GM19043 (cell line): Measurements from ENCODE around the gene CATSPER4.

Experiments
- ATAC-seq: cut with Tn5 transposase; IDR thresholded peaks from one replicate; pipeline ENCODE4 v1.9.1; 2021; ENCODE audit warnings: low read depth; ENCODE audit not compliant: unreplicated experiment

CATSPER4 gene

DNA sequence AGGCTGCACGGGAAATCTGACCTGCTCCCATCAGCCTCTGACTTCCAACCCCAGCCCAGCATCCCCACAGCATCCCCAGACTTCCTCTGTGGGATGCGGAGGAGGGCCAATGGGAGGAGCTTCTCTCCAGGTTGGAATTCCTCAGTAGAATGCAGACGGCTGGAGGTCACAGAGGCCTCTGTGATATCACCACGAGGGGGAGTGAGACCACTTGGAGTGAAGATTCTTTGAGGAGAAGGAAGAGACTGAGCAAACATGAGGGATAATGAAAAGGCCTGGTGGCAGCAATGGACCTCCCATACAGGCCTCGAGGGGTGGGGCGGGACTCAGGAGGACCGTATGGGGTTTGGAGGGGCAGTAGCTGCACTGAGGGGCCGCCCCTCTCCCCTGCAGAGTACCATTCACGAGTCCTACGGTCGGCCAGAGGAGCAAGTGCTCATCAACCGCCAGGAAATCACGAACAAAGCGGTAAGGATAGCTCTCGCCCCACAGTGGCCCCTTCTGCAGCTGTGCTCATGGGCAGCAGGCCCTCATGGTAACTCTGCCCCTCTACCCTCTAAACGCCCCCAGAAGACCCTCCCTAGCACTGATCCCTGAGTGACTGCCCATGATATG, at the start of gene CATSPER4:
Gene CATSPER4, plus strand, starts transcription at position 230 of the 615 bp plus-strand sequence. Its CDS starts 26 bp downstream, at position 256.
- ATAC-seq, result no peak

DNA sequence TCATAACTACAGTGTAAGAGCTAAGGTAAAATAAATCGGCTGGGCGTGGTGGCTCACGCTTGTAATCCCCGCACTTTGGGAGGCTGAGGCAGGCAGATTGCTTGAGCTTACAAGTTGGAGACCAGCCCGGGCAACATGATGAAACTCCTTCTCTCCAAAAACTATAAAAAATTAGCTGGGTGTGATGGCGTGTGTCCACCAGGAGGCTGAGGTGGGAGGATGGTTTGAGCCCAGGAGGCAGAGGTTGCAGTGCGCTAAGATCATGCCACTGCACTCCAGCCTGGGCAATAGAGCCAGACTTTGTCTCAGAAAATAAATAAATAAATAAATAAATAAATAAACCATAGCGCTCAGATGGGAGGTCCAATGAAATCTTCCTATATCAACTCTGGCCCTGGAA, 48.2 kb upstream of the CATSPER4 start:
- ATAC-seq, result no peak

DNA sequence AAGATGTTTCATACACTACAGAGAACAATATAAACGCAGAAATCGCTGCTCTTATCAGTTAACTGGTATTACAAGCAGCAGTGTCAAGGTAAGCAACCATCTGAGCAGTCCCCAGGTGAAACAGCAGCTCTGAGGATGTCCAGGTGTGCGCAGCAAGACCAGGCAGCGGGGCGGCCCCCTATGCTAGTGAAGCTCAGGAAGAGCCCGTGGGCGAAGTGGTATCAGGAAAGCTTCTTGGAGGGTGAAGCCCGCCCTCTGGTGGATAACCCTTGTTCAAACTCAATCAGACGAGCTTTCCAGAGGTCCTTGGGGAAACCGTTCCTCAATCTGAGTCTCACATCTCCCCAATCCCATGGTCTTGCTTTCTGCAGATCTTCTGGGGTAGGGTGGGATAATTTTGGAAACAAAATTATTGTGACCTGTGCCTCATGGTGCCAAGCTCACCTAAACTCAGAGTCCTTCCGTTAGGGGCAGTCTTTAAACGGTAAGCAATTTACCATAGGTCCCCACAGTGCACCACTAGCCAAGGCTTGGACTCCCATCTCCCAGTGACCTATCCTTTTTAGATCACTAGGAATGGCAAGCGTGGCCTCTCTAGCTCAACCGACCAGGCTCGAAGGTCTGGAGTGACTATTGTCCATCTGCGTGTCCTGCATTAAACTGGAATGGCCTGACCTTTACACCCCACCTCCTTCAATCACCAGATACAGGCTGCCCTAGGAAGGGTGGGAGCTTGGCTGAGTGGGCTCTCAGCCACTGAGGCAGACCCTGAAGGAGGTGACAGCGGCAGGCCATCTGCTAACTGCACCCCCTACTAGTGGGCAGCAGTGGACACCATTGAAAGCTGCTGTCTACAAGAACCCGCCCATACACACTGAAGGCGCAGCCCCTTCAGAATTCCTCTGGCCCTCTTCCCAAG, 45.1 kb upstream of the CATSPER4 start:
- ATAC-seq, result no peak

DNA sequence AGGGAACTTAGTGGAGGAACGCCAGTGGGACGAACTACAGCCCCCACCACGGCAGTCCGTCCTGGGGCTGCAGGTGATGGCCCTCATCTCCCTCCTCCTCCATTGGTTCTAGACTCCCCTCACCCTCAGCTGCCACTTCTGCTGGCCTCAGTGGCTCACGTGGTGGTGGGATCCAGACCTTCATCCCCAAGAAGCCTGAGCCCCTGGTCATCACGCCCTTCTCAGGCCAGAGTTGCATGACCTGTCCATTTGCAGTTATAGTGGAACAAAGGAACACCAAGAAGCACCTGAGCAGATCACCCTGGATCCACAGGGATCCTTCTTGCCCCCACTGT, 44.5 kb upstream of the CATSPER4 start:
- no peak for ATAC-seq

DNA sequence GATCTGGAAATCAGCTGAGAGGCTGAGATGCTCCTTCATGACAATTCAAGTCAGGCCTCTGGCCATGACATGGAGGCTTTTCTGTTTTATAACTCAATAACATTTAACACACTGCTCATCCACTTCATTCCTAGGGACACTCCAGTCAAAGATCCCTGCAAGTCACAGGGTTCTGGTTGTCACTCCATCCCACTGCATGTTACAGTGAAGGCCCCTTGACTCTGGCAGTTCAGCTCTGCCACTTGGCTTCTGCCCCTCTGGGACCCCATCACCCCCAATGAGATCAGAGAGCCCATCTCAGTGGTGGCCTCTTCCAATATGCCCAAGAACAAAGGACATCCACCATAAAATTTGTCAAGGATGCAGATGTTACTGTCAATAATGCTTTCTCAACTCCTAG, 41.5 kb upstream of the CATSPER4 start:
- no peak for ATAC-seq

DNA sequence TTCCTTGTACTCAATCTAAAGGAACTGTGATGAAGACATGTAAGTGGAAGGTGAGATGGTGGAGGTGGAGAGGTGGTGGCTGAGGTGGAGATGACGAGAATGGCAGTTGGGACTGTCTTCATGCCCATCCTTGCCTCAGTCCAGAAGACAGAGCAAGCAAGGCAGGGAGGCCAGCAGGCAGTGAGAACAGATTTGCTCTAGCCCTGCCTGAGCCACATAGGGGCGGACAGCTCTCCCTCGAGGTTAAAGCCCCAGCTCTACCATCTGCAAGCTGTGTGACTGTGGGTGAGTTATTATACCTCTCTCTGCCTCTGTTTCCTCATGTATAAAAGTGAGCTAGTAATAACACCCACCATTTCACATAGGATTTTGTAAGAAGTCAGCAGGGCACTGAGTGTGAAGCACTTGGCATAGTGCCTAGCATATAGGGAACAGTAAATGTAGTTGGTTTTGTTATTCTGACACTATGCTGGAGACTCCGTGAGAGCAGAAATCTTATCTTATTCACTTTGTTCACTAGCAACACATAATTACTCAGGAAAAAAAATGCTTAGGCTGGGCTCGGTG, 36.4 kb upstream of the CATSPER4 start:
- no peak for ATAC-seq

DNA sequence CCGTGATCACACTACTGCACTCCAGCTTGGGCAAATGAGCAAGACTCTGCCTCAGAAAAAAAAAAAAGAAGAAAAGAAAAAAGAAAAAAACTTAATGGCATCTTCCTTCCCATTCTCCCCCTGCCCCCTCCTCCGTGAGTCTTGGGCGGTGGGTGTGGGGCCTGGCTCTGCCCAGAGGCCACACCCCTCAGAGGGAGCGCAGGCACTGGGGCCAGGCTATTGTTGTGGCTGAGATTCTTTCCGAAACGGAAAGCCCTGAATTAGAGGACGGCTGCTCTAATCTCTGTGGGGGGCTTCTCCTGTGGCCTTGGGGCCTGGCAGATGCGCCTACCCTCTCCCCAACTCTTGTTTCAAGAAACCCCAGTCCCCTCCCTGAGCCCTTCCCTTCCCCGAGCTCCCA, 35.7 kb upstream of the CATSPER4 start:
- ATAC-seq, result no peak

DNA sequence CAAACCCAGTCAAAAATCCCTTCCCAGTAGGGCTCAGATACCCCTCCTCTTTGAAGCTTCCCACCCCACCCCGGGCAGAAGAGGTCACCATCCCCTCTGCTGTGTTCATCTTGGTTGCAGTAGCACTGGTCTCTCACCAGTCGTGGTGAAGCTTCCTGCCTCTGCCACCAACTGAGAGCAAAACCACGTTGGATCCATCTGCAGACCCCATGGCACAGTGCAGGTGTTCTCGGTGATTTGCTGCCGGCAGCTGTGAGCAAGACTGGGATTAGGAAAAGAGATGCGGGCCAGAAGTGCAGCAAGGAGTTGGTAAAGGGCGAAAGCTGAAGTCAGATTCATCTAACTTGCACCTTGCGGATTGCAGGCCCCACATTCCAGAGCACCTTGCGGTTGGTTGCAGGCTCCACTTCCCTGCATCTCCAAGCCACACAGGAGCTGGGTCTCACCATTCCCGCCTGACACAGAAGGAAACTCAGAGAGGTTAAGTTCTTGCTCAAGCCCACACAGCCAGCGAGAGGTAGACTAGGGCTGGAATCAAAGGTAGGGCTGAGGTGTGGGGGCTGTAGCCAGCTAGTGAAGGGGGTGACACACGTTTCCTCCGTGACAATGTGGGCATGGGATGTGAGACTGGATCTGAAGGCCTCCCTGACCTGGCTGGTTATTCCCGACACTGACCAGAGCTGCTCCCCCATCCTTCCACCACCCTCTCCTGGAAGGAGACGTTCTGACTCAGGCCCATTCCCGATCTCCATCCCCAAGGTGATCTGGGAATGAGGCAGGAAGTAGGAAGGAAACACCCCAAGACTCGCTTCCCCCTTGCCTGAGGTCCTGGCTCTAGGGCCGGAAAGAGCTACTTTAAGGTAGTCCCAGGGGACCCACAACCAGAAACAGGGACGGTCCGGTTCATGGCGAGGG, 34.8 kb upstream of the CATSPER4 start:
- no peak for ATAC-seq

DNA sequence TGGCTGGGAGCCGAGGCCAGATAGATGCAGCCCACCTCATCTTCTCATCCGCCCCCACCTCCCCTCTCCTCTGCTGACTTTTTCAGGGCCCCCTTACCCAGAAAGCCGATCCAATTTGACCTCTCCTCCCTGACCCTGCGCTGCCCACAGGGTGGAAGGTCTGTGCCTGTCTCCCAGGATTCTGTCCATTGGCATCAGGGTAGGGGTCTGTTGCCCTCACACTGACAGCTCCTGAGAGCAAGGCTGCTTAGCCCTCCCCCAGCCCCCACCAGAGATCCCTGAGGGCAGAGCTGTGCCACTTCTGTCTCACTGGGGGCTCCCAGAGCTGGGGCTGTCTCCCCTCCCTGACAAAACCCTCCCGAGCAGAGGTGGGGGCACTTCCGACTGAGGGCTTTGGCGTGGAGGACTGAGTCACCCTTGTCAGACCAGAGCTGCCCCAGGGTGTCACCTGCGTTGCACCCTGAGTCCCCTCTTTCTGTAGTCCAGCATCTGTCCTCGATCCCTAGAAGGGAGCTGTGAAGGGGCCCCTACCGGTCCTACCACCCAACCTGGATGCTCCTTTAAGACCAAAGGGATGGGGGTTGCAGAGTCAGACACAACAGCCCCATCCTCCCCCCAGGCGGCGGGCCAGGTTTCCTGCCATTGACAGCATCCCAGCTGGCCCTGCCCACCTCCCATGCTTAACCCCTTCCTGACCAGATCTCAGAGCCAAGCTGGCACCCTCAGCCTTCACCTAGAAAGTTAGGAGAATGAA, 33.9 kb upstream of the CATSPER4 start:
- no peak for ATAC-seq

DNA sequence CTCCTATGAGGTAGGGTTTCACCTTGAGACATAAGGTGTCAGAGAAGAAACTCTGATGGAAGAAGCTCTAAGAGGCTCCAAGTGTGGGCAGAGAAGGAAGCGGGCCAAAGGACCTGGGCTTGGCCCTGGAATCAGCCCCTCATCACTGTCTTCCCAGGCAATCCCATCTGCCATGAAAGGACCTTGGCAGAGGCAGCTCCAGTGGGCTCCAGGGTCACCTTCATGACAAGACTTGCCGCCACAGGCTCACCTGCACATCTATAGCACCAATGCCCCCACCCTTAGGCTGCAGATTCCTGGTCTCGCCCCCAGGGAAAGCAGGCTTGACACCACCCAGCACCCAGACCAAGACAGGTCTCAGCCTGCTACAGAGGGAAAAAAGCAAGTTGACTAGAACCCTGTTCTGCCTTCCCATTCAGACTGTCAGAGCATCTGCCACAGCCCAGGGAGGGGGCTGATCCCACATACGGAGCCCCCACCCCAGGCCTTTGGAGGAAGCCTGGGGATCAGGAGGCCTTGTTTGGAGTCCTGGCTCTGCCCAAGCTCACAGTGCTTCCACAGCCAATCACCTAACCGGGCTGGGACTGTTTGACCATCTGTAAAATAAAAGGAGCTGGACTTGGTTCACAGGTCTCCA, 32.0 kb upstream of the CATSPER4 start:
- no peak for ATAC-seq

DNA sequence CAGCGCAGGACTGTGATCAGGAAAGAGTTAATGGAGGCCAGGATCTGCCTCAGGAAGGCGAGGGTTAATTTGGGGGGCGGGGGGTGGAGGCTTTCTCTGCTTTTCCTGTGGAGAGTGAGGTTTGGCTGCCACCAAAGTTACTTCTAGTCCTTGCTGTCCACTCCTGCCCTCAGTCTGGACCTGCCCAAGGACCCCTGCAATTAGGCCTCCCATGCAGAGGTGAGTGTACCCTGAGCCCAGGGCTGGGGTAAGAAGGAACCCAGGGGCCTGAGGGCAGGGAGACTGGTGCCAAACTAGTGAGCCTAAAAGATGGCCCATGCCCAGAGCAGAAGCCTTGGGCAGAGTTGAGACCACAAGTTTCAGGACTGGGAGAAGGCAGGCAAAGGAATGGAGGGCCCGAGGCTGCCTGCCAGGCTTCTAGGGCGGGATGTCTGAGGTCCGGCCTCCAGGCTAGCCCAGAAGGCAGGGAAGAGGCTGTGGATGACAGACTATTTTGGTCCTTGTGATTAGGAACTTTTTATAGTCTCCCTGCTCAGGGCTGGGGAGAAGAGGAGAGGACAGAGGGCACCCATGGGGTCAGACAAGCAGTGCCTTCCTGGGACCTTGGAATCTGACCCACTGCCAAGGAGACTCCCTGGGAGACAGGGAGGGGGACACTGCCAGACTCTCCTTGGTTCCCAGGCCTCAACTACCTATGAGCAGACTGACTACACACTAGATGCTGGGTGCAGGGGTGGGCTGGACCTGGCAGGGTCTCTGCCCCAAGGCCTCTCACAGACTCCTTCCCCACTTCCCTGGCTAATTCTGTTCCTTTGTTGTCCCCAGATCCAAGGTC, 31.3 kb upstream of the CATSPER4 start, which contains the start of gene FAM110D:
Gene FAM110D, plus strand, starts transcription at position 172 of the 835 bp plus-strand sequence. CDS start 2,213 bp downstream, outside the sequence.
- no peak for ATAC-seq

DNA sequence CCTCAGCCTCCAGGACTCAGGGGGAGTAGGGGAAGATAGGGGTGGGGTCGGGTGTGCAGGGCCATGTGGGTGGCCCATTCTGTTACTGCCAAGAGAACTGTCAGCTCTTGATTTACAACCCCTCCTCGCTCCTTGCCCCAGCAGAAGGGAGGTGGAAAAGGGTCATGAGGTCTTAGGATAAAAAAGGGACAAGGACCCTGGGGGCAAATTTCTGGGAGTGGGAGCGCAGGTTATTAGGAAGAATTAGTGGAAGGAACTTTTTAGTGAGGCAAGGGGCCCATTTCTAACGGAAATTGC, 30.7 kb upstream of the CATSPER4 start:
- ATAC-seq, result no peak

DNA sequence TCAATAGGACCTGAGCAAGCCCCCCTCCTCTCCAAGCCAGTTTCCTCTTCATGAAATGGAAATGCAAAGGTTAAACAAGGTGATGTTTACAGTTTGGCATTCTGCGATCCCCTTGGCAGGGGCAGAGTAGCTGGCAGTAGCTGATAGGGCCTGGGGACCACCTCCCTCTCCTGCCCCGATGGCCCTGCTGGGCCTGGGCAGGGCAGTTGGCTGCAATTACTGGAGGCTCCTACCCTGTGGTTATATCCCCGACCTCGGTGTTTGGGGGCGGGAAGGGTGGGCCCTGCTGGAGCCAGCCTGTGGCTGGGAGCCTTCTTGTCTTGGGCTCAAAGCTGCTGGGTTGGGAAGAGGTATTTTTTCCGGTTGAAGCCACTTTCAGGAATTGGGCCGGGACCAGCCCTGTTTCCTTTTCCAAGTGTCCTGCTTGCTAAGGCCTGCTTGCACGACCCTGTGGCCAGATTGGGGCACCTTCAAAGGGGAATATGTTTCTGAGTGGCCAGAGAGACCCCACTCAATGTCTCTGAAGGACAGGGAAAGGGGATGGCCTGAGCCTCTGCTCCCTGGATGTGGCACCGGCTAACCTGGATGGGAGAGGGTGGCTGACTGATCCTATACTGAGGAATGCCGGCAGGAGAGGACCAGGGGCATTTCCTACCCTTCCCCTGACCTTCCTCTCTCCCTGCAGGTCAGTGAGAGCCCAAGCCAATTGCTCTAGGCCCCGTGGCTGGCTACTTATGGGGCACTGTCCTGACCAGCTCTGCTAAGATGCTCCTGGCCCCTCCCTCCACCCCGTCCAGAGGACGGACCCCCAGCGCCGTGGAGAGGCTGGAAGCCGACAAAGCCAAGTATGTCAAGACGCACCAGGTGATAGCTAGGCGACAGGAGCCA, 29.6 kb upstream of the CATSPER4 start:
- no peak for ATAC-seq

DNA sequence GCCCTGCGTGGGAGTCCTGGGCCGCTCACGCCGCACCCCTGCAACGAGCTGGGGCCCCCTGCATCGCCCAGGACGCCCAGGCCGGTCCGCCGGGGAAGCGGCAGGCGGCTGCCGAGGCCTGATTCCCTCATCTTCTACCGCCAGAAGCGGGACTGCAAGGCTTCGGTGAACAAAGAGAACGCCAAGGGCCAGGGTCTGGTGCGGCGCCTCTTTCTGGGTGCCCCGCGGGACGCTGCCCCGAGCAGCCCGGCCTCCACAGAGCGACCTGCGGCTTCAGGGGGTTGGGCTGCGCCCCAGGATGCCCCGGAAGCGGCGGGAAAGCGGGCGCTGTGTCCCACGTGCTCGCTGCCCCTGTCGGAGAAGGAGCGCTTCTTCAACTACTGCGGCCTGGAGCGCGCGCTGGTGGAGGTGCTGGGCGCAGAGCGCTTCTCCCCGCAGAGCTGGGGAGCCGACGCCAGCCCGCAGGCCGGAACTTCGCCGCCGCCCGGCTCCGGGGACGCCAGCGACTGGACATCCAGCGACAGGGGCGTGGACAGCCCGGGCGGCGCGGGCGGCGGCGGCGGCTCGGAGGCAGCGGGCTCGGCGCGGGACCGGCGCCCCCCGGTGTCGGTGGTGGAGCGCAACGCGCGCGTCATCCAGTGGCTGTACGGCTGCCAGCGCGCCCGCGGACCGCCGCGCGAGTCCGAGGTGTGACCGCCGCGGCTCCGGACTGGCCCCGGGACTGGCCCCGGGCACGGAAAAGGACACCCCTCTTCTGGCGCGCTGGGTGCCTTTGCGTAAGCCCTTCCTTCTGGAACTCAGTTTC, 28.8 kb upstream of the CATSPER4 start:
- no peak for ATAC-seq

DNA sequence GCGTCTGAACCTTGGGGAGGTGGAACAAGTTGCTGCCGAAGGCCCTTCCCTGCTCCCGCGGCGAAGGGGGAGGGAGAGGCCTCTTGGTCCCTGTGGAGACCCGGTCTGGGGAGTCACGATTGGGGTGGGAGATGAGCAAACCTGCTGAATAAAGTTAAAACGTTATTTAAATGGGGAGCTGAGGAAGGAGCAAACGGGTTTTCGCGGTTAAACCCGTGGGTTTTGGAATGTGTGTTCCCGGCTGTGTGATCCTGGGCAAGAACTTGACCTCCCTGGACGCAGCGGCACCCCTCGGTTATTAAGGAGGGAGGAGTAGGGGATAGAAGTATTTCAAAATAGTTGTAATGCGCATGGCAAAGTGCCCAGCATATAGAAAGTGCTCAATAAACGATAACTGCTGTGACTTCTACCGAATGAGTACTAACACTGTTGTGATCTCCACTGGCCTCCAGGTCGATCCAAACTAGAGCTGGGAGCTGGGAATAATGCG, 28.1 kb upstream of the CATSPER4 start:
- ATAC-seq, result no peak

DNA sequence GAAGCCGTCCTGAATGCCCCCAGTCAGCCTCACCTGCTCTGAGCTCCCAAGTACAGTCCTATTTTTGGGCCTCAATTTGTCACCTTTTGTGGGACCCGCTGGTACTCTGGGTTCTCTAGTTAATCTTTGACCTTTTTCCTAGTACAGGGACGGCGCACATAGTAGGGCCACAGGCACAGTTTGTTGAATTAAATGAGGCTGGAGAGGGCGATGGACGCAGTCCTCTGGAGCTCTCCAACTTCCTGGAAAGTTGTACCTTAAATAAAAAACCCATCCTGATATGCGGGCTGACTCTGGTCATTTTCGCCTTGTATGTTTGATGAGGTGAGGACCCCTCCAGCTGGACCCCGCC, 26.7 kb upstream of the CATSPER4 start:
- ATAC-seq, result no peak
